Mesothelial cell of epicardium (in vitro differentiated cells): Measurements from ENCODE around the gene SESN2. TPM values are rescaled to one million over a fixed set of nuclear protein-coding genes. Genes with fewer than 3 reads are reported as not detected.

Source experiments
- DNase-seq, 2 experiments: peaks; one replicate each; pipeline ENCODE4 v3.0.0; 2021; ENCODE audit warnings: low spot score in 2 of 2; ENCODE audit not compliant: unreplicated experiment in 2 of 2
- H3K27ac Mint-ChIP-seq: 2 replicates; pipeline ENCODE4 v1.8.0; 2021; ENCODE audit warnings: mixed read lengths
- H3K27me3 Mint-ChIP-seq: 2 replicates; pipeline ENCODE4 v1.8.0; 2021; ENCODE audit warnings: low read depth, mixed read lengths
- H3K36me3 Mint-ChIP-seq: 2 replicates; pipeline ENCODE4 v1.8.0; 2021; ENCODE audit warnings: mixed read lengths
- H3K4me1 Mint-ChIP-seq: 2 replicates; pipeline ENCODE4 v1.8.0; 2021; ENCODE audit warnings: mixed read lengths
- H3K4me3 Mint-ChIP-seq: 2 replicates; pipeline ENCODE4 v1.8.0; 2021; ENCODE audit warnings: mild to moderate bottlenecking, moderate library complexity, mixed read lengths
- H3K9me3 Mint-ChIP-seq: 2 replicates; pipeline ENCODE4 v1.8.0; 2021; ENCODE audit warnings: mixed read lengths
- CTCF ChIP-seq: fragments of 200-600 bp; sonication (generic); IDR thresholded peaks from one replicate; pipeline ENCODE4 v1.5.0; 2021; ENCODE audit warnings: antibody characterized with exemption; ENCODE audit not compliant: unreplicated experiment
- total RNA-seq: library from RNA; stranded (reverse); gene quantifications from 3 replicates; pipeline ENCODE4 v1.2.1, GENCODE V29; 2021

The SESN2 gene
- total RNA-seq, 1 donor from 2014 or later: 21.4 TPM

- H3K36me3 Mint-ChIP-seq: no peaks in the 10 kb centered on the region
- peak overlapping the region; percentile 98 for H3K27ac Mint-ChIP-seq
- no peak for DNase-seq
- TF ChIP-seq CTCF: no peak
- H3K9me3 Mint-ChIP-seq: no peaks in the 10 kb centered on the region
- peaks cover 39% of the 10 kb centered on the region for H3K4me1 Mint-ChIP-seq
- no peaks in the 10 kb centered on the region for H3K27me3 Mint-ChIP-seq
- peak overlapping the region; percentile 89 for H3K4me3 Mint-ChIP-seq
Observed at GRCh38 chr1:28247612-28248272, 11.6 kb upstream of the SESN2 start.

- no peaks in the 10 kb centered on the region for H3K36me3 Mint-ChIP-seq
- DNase-seq: peak; percentile 59 to 84
- H3K9me3 Mint-ChIP-seq: no peaks in the 10 kb centered on the region
- no peaks in the 10 kb centered on the region for H3K27me3 Mint-ChIP-seq
- H3K4me1 Mint-ChIP-seq: peaks cover 39% of the 10 kb centered on the region
- peak overlapping the region; percentile 98 for H3K27ac Mint-ChIP-seq
- H3K4me3 Mint-ChIP-seq: peak overlapping the region; percentile 56
- TF ChIP-seq CTCF: peak; percentile 92
Observed at GRCh38 chr1:28248273-28249012, 10.9 kb upstream of the SESN2 start.

GRCh38 chr1:28249013-28249865, 10.1 kb upstream of the SESN2 start:
- H3K4me1 Mint-ChIP-seq: peaks cover 34% of the 10 kb centered on the region
- no peaks in the 10 kb centered on the region for H3K9me3 Mint-ChIP-seq
- no peak overlapping the region for H3K4me3 Mint-ChIP-seq
- no peak for TF ChIP-seq CTCF
- H3K36me3 Mint-ChIP-seq: no peaks in the 10 kb centered on the region
- peak overlapping the region; percentile 98 for H3K27ac Mint-ChIP-seq
- DNase-seq: no peak
- H3K27me3 Mint-ChIP-seq: no peaks in the 10 kb centered on the region

- Mint-ChIP-seq H3K4me1 (peaks cover 34% of the 10 kb centered on the region), H3K9me3 (no peaks in the 10 kb centered on the region), H3K4me3 (no peak overlapping the region), H3K36me3 (no peaks in the 10 kb centered on the region), H3K27ac (no peak overlapping the region), H3K27me3 (no peaks in the 10 kb centered on the region)
- no peak for TF ChIP-seq CTCF
- DNase-seq: no peak
Observed at GRCh38 chr1:28249866-28250295, 9.4 kb upstream of the SESN2 start.

- no peaks in the 10 kb centered on the region for H3K27me3 Mint-ChIP-seq
- no peak overlapping the region for H3K27ac Mint-ChIP-seq
- DNase-seq: no peak
- H3K4me1 Mint-ChIP-seq: peaks cover 20% of the 10 kb centered on the region
- no peak overlapping the region for H3K4me3 Mint-ChIP-seq
- no peak for TF ChIP-seq CTCF
- H3K9me3 Mint-ChIP-seq: no peaks in the 10 kb centered on the region
- no peaks in the 10 kb centered on the region for H3K36me3 Mint-ChIP-seq
Observed at GRCh38 chr1:28256197-28256827, 3.0 kb upstream of the SESN2 start.
